Chondrocyte (in vitro differentiated cells): ENCODE results near the gene RNF151. TPM values are rescaled to one million over a fixed set of nuclear protein-coding genes. Genes with fewer than 3 reads are reported as not detected.

Experiments used
- DNase-seq: peaks from one replicate; pipeline ENCODE4 v3.0.0; 2021; ENCODE audit warnings: mixed read lengths, low spot score
- H3K27ac Mint-ChIP-seq: one replicate; pipeline ENCODE4 v1.8.0; 2021; ENCODE audit warnings: mild to moderate bottlenecking, moderate library complexity, mixed read lengths; ENCODE audit not compliant: unreplicated experiment
- H3K27me3 Mint-ChIP-seq: 2 replicates; pipeline ENCODE4 v1.8.0; 2021; ENCODE audit warnings: low read depth, mixed read lengths
- H3K36me3 Mint-ChIP-seq: 2 replicates; pipeline ENCODE4 v1.8.0; 2021; ENCODE audit warnings: low read depth, mixed read lengths
- H3K4me1 Mint-ChIP-seq: 2 replicates; pipeline ENCODE4 v1.8.0; 2021; ENCODE audit warnings: low read depth, mild to moderate bottlenecking, mixed read lengths
- H3K4me3 Mint-ChIP-seq: one replicate; pipeline ENCODE4 v1.8.0; 2021; ENCODE audit warnings: mild to moderate bottlenecking, moderate library complexity, mixed read lengths; ENCODE audit not compliant: unreplicated experiment
- H3K9me3 Mint-ChIP-seq: 2 replicates; pipeline ENCODE4 v1.8.0; 2021; ENCODE audit warnings: low read depth, mixed read lengths
- long read RNA-seq: library from polyadenylated mRNA; stranded (forward); transcript quantifications from one replicate; pipeline ENCODE4 v2.0.0, GENCODE V29; 2021
- total RNA-seq: library from RNA; stranded (reverse); gene quantifications from 3 replicates; pipeline ENCODE4 v1.2.1, GENCODE V29; 2021
- TF ChIP-seq, protein P1 (sequence below): fragments of 200-600 bp; sonication (generic); IDR thresholded peaks from 2 replicates; pipeline ENCODE4 v1.5.0; 2021; ENCODE audit warnings: antibody characterized with exemption, mild to moderate bottlenecking, moderate library complexity

RNF151 gene, protein sequence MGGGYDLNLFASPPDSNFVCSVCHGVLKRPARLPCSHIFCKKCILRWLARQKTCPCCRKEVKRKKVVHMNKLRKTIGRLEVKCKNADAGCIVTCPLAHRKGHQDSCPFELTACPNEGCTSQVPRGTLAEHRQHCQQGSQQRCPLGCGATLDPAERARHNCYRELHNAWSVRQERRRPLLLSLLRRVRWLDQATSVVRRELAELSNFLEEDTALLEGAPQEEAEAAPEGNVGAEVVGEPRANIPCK
- total RNA-seq: not detected in 3 replicates
- long read RNA-seq: 0 reads

DNA sequence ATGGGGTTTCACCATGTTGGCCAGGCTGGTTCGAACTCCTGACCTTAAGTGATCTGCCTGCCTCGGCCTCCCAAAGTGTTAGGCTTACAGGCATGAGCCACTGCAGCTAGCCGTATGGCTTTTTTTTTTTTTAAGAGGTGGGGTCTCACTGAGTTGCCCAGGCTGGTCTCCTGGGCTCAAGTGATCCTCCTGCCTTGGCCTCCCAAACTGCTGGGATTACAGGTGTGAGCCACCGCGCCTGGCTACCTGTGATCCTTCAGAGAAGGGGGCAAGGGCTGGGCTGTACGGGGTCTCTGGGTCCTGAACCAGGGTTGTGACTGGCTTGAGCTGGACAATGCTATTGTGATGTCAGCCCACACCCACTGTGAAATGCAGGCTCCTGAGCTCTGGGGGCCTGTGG, at the start of gene RNF151:
Gene RNF151, plus strand, starts transcription at position 397 of the 400 bp plus-strand sequence. CDS start 26 bp downstream, outside the sequence.
- H3K4me3 Mint-ChIP-seq: peak within 1 kb of the TSS; percentile 87
- no peak for DNase-seq
- H3K27ac Mint-ChIP-seq: peak within 1 kb of the TSS; percentile 89
- TF ChIP-seq, protein P1, sequence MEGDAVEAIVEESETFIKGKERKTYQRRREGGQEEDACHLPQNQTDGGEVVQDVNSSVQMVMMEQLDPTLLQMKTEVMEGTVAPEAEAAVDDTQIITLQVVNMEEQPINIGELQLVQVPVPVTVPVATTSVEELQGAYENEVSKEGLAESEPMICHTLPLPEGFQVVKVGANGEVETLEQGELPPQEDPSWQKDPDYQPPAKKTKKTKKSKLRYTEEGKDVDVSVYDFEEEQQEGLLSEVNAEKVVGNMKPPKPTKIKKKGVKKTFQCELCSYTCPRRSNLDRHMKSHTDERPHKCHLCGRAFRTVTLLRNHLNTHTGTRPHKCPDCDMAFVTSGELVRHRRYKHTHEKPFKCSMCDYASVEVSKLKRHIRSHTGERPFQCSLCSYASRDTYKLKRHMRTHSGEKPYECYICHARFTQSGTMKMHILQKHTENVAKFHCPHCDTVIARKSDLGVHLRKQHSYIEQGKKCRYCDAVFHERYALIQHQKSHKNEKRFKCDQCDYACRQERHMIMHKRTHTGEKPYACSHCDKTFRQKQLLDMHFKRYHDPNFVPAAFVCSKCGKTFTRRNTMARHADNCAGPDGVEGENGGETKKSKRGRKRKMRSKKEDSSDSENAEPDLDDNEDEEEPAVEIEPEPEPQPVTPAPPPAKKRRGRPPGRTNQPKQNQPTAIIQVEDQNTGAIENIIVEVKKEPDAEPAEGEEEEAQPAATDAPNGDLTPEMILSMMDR: no peak
- peaks cover 39% of the 10 kb centered on the region for H3K4me1 Mint-ChIP-seq
- H3K9me3 Mint-ChIP-seq: no peaks in the 10 kb centered on the region
- H3K27me3 Mint-ChIP-seq: no peaks in the 10 kb centered on the region
- H3K36me3 Mint-ChIP-seq: peaks cover 15% of the 10 kb centered on the region

DNA sequence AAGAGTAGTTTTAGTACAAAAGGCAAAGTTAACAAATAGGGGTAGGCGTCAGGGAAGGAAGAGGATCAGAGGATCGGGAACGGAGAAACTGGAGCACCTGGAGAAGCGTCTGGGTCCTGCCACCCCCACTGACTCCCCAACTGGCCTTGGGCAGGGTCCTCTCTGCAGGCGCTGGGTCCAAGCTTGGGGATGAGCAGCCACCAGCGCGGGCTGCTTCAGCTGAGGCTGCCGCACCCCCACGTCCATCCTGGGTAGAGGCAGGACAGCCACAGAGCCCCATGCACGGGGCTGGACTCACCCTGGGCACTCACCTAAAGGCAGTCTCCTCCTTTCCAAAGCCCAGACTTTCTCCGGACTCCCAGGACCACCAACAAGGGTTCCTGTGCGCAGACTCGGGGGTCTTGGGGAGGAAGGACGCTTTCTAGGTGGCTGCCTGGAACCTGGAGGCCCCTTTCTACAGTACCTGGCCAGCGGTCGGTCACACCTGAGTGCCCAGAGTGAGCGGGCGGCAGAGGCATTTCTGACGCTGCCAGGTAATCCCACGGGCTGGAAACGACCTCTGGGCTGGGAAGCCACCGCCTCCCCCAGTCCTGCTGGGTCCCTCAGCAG, 49.5 kb upstream of the RNF151 start:
- Mint-ChIP-seq H3K9me3 (no peaks in the 10 kb centered on the region), H3K36me3 (no peaks in the 10 kb centered on the region), H3K27ac (no peak overlapping the region), H3K27me3 (peaks cover 41% of the 10 kb centered on the region), H3K4me3 (no peak overlapping the region), H3K4me1 (peaks cover 3% of the 10 kb centered on the region)
- TF ChIP-seq, protein P1: no peak
- no peak for DNase-seq

DNA sequence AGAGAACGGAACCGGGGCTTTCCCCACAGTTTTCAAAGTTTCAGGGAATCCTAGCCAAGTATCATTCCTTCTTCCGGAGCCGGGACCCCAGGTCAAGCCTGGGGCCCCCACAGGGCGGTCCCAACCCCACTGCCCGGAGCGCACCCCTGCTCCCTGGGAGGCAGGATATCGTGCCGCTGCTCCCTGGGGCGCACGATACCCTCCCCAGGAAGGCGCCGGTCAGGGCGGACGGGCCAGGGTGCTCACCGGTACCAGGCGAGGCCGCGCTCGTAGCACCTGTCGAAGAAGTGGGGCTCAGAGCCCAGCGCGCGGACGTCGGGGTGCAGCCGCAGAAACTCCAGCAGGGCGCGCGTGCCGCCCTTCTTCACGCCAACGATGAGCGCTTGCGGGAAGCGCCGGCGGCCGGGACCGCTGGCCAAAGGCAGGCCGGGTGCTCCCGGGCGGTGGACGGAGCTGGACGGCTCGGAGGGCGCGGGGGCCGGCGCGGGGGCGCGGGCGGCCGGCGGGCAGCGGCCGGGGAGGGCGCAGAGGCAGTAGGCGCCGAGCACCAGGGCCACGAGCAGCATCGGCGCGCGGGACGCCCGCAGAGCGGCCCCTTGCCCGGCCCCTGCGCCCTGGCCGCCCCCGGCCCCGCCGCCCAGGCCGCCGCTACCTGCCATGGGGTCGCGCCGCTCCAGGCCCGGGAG, 48.8 kb upstream of the RNF151 start:
- peaks cover 3% of the 10 kb centered on the region for H3K4me1 Mint-ChIP-seq
- H3K27ac Mint-ChIP-seq: no peak overlapping the region
- no peak for DNase-seq
- no peaks in the 10 kb centered on the region for H3K9me3 Mint-ChIP-seq
- TF ChIP-seq, protein P1: no peak
- H3K4me3 Mint-ChIP-seq: no peak overlapping the region
- peaks cover 1% of the 10 kb centered on the region for H3K36me3 Mint-ChIP-seq
- H3K27me3 Mint-ChIP-seq: peaks cover 46% of the 10 kb centered on the region

DNA sequence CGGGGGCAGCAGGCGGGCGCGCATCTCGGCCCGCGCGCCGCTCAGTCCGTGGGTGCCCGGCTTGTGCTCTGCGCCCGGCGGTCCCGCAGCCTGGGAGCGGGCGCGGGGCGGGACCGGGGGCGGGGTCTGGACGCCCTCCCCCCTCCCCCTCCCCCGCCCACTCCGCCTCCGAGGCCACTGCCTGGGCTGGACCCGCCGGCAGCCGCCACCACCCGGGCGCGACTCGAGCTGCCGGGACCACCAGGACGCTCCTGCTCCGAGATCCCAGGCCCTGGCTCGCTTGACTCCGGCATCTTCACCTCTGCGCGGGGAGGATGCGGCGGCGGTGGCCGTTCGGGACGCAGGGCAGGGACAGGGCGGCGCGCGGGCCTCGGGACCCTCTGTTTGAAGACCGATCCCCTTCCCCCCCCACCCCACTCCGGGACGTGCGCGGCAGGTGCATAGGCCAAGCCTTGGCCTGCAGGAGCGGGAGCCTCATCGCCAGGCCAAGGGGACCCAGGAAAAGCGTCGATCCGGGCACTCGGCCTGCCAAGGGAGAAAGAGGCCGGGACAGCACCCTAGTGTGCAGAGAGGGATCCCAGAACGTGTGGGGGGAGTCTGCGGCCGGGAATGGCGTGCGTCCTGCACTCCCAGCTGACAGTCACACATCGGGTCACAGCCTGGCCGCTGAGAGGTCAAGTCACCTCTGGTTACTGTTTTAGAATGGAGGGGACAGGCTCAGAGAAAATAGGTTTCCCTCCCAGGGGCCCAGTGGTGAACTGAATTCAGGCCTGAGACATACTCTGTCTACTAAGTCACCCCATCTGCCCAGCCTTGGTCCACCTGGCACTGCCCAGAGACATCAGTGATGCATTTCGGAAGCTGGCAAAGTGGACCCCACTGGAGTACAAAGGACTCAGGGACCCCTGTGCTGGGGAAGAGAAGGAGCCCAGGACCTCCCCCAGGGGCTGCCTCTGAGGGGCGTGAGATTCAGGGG, 48.0 kb upstream of the RNF151 start, which contains the start of gene HS3ST6:
Gene HS3ST6, minus strand, starts transcription at position 65 of the 976 bp plus-strand sequence. CDS start 92 bp downstream, outside the sequence.
- DNase-seq: no peak
- TF ChIP-seq, protein P1: no peak
- H3K4me3 Mint-ChIP-seq: no peak within 1 kb of the TSS
- peaks cover 8% of the 10 kb centered on the region for H3K4me1 Mint-ChIP-seq
- H3K36me3 Mint-ChIP-seq: peaks cover 1% of the 10 kb centered on the region
- peaks cover 49% of the 10 kb centered on the region for H3K27me3 Mint-ChIP-seq
- H3K27ac Mint-ChIP-seq: no peak within 1 kb of the TSS
- no peaks in the 10 kb centered on the region for H3K9me3 Mint-ChIP-seq
